Smooth muscle cell (in vitro differentiated cells): Measurements from ENCODE around the gene TPM2. TPM values are rescaled to one million over a fixed set of nuclear protein-coding genes. Genes with fewer than 3 reads are reported as not detected.

Source experiments
- DNase-seq: peaks from one replicate; lab custom pipeline; 2025; ENCODE audit not compliant: unreplicated experiment; lab: John Stamatoyannopoulos, UW
- H2AFZ ChIP-seq: fragments of 200-600 bp; sonication (generic); 2 replicates; pipeline ENCODE4 v1.6.0; 2016; ENCODE audit warnings: antibody characterized with exemption, low read depth, mild to moderate bottlenecking
- H3F3A ChIP-seq: fragments of 200-600 bp; sonication (generic); 2 replicates; pipeline ENCODE4 v1.6.0; 2017; ENCODE audit warnings: antibody characterized with exemption, low read depth
- H3K27ac ChIP-seq: fragments of 200-600 bp; sonication (generic); 2 replicates; pipeline ENCODE4 v1.5.1; 2016; ENCODE audit warnings: low read depth, mild to moderate bottlenecking
- H3K27me3 ChIP-seq: fragments of 200-600 bp; sonication (generic); 2 replicates; pipeline ENCODE4 v1.6.1; 2016; ENCODE audit warnings: low read depth, mild to moderate bottlenecking
- H3K36me3 ChIP-seq: fragments of 200-600 bp; sonication (generic); 2 replicates; pipeline ENCODE4 v1.5.1; 2016; ENCODE audit warnings: low read depth
- H3K4me1 ChIP-seq: fragments of 200-600 bp; sonication (generic); 2 replicates; pipeline ENCODE4 v1.5.1; 2016; ENCODE audit warnings: low read depth
- H3K4me2 ChIP-seq: fragments of 200-600 bp; sonication (generic); 2 replicates; pipeline ENCODE4 v1.6.0; 2016; ENCODE audit warnings: mild to moderate bottlenecking
- H3K4me3 ChIP-seq: fragments of 200-600 bp; sonication (generic); 2 replicates; pipeline ENCODE4 v1.5.1; 2016; ENCODE audit warnings: mild to moderate bottlenecking
- H3K79me2 ChIP-seq: fragments of 200-600 bp; sonication (generic); 2 replicates; pipeline ENCODE4 v1.6.0; 2016; ENCODE audit warnings: low read depth, mild to moderate bottlenecking
- H3K9ac ChIP-seq: fragments of 200-600 bp; sonication (generic); 2 replicates; pipeline ENCODE4 v1.6.0; 2016; ENCODE audit warnings: low read depth
- H3K9me3 ChIP-seq: fragments of 200-600 bp; sonication (generic); replicated peaks from 2 replicates; pipeline ENCODE4 v1.5.1; 2016; ENCODE audit warnings: low read depth
- H4K20me1 ChIP-seq: fragments of 200-600 bp; sonication (generic); 2 replicates; pipeline ENCODE4 v1.6.0; 2016; ENCODE audit warnings: low read depth
- WGBS: methylation state at CpG from one replicate; pipeline ENCODE4 v1.1.7; 2016; ENCODE audit warnings: low lambda C conversion rate; 5-methylcytosine and 5-hydroxymethylcytosine counted together
- polyA plus RNA-seq: library from polyadenylated mRNA; unstranded; fragments of >200 nt; fragmentation: Nextera tagmentation; extraction: Ambion mirVana; gene quantifications from 2 replicates; pipeline ENCODE4 v1.2.1, GENCODE V29; 2016
- total RNA-seq: library from RNA; depleted of rRNA; stranded (reverse); fragments of >200 nt; gene quantifications from 2 replicates; pipeline ENCODE4 v1.2.3, GENCODE V29; 2014
- TF ChIP-seq, protein P1 (sequence below): fragments of 200-600 bp; sonication (generic); IDR thresholded peaks from 2 replicates; pipeline ENCODE4 v1.5.1; 2017; ENCODE audit warnings: borderline replicate concordance, mild to moderate bottlenecking, antibody characterized with exemption; ENCODE audit not compliant: insufficient read depth, poor library complexity, severe bottlenecking

TPM2 gene
- total and polyA plus RNA-seq, 2 experiments from 2014 or later = 925 to 2,131 TPM

DNA sequence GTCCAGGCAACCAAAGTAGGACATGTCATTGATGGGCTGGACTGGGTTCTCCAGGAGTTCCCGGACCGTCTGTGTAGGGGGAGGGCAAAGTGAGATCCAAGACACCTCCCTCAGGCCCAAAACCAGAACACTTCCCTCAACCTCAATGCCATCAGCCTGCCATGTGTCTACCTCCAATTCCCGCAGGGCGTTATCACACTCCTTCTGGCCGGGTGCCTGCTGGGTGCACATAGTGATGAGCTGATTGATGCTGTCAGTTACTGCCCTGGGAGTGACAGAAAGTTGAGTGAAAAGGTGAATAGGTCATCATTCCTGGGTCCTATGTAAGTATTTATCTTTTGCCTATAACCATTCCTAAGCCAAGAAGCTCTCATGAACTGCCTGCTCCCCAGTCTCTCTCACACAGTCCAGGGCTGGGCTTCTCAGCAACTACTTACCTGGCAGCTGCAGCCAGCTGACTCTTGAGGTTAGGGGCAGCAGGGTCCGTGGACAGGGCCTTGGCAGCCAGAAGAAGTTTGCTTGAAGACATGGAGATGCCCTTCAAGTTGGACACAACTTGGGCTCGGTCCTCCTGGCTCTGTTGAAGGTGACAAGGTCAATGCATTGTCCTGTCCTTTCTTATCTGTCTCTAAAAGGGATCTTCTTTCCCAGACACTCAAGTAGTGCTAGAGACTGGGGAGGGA is 21.2 kb upstream of the TPM2 start:
- peaks cover 33% of the 10 kb centered on the region for H3K36me3 ChIP-seq
- TF ChIP-seq, protein P1, sequence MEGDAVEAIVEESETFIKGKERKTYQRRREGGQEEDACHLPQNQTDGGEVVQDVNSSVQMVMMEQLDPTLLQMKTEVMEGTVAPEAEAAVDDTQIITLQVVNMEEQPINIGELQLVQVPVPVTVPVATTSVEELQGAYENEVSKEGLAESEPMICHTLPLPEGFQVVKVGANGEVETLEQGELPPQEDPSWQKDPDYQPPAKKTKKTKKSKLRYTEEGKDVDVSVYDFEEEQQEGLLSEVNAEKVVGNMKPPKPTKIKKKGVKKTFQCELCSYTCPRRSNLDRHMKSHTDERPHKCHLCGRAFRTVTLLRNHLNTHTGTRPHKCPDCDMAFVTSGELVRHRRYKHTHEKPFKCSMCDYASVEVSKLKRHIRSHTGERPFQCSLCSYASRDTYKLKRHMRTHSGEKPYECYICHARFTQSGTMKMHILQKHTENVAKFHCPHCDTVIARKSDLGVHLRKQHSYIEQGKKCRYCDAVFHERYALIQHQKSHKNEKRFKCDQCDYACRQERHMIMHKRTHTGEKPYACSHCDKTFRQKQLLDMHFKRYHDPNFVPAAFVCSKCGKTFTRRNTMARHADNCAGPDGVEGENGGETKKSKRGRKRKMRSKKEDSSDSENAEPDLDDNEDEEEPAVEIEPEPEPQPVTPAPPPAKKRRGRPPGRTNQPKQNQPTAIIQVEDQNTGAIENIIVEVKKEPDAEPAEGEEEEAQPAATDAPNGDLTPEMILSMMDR = no peak
- H2AFZ ChIP-seq = no peak overlapping the region
- no peaks in the 10 kb centered on the region for H3K79me2 ChIP-seq
- no peak overlapping the region for H3K4me2 ChIP-seq
- H3K9ac ChIP-seq = no peak overlapping the region
- H3F3A ChIP-seq = peaks cover 3% of the 10 kb centered on the region
- no peak overlapping the region for H3K4me3 ChIP-seq
- H3K27me3 ChIP-seq = no peaks in the 10 kb centered on the region
- H4K20me1 ChIP-seq = peaks cover 29% of the 10 kb centered on the region
- H3K27ac ChIP-seq = no peak overlapping the region
- WGBS = over 99% methylated on average over 7 of the region's 7 CpGs
- no peaks in the 10 kb centered on the region for H3K4me1 ChIP-seq
- no peak for DNase-seq
- H3K9me3 ChIP-seq = no peaks in the 10 kb centered on the region

DNA sequence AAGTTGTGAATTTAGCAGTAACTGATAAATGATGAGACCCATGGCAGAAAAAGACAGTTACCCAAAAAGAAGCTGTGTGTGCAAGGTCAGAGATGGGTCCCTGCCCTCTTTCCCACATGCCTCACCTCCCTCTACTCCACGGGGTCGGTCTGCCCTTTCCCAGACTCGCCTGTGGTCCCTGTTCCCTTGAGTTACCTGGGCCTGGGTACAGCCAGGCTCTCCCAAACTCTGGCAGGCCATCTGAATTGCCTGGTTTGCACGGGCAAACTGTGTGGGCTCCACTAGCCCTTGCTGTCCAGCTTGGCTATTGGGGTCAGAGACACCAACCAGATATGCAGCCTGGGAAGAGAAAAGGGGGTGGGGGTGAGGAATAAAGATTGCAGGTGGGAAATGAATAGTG is 18.4 kb upstream of the TPM2 start:
- Histone ChIP-seq H3F3A (peaks cover 2% of the 10 kb centered on the region), H3K4me2 (no peak overlapping the region), H3K27ac (no peak overlapping the region), H4K20me1 (peaks cover 23% of the 10 kb centered on the region), H3K9me3 (no peaks in the 10 kb centered on the region), H3K9ac (no peak overlapping the region), H3K79me2 (no peaks in the 10 kb centered on the region), H3K36me3 (peaks cover 33% of the 10 kb centered on the region), H2AFZ (no peak overlapping the region), H3K4me3 (no peak overlapping the region), H3K27me3 (no peaks in the 10 kb centered on the region), H3K4me1 (no peaks in the 10 kb centered on the region)
- no peak for DNase-seq
- TF ChIP-seq, protein P1 = no peak
- 100% methylated on average over 4 of the region's 4 CpGs for WGBS

DNA sequence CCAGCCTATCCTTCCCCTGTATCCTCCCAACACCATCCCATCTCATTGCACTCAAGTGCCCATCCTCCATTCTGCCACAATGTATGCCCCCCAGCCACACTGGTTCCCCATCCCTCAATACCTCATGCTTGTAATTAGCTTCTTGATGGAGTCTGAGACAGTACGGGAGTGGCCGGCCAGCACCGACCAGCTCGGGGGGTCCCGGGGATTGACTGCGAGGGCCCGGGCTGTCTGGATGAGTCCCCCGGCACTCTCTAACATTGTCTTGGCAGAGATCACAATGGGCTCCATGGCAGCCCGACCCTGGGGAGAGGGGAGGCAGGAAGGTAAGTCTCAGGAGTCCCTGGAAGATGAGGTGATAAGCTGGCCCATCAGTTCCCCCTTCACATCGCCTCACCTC is 17.2 kb upstream of the TPM2 start:
- TF ChIP-seq, protein P1 = no peak
- Histone ChIP-seq H3K9ac (no peak overlapping the region), H4K20me1 (peaks cover 20% of the 10 kb centered on the region), H3K4me1 (no peaks in the 10 kb centered on the region), H3F3A (no peaks in the 10 kb centered on the region), H3K27me3 (no peaks in the 10 kb centered on the region), H3K4me3 (no peak overlapping the region), H3K79me2 (no peaks in the 10 kb centered on the region), H3K4me2 (no peak overlapping the region), H3K36me3 (peaks cover 36% of the 10 kb centered on the region), H3K27ac (no peak overlapping the region), H3K9me3 (no peaks in the 10 kb centered on the region), H2AFZ (no peak overlapping the region)
- 92% methylated on average over 10 of the region's 10 CpGs for whole genome bisulfite sequencing
- DNase-seq = no peak
